ENCODE data around the gene ZNF32. TPM values are rescaled to one million over a fixed set of nuclear protein-coding genes. Genes with fewer than 3 reads are reported as not detected.

The ZNF32 gene
- total RNA-seq, 1 experiment from 2014 or later = 14.6 TPM

DNA sequence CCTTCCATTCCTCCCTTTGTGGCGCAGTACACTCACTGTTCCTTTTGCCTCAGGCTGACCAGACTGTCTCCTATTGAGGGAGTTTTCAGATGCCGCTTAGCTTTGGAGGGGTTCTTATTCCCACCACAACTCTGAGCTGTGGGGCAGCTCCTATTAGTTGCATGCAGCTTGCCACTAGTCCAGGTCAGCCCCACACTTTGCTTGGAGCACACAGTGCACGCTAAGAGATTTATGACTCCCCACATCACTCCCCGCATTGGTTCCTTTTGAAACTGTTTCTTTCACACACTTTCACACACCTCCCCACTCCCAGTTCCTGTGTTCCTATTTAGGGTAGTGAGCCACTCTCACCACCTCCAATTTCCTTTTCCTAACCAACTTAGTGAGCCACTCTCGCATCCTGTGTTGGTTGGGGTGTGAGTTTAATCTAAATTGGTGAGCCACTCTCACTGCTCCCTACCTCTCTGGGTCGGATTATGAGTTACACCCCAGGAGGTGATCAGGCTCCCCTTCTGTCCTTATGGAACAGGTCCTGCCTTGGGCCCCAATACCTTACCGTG is 52.9 kb downstream of the ZNF32 start:
- no peak overlapping the region; a peak in 1 of 7 replicates for H3K27ac Mint-ChIP-seq
- H3K9ac ChIP-seq (ENCODE audit: extremely low read depth, insufficient read length, low read length) = no peak overlapping the region
- no peak overlapping the region for H2AFZ ChIP-seq (ENCODE audit: low read length)
- no peak overlapping the region for H2BK15ac ChIP-seq (ENCODE audit: low read depth, low read length)
- H3K79me1 ChIP-seq (ENCODE audit: insufficient read depth, low read depth, low read length, poor library complexity, severe bottlenecking) = no peaks in the 10 kb centered on the region
- peaks cover 0 to 8% (median 2%) of the 10 kb centered on the region in 3 experiments; a peak in 2 of 7 replicates for H3K36me3 Mint-ChIP-seq (ENCODE audit: insufficient read depth in 1 of 3, low read depth in 3 of 3)
- H3K4me3 Mint-ChIP-seq = no peak overlapping the region
- H3K56ac ChIP-seq (ENCODE audit: insufficient read length, low read depth, low read length) = no peak overlapping the region
- no CpG with 5 or more reads among the region's 7 CpGs for WGBS (ENCODE audit: extremely low coverage, insufficient read length, low lambda C conversion rate)
- H3K4ac ChIP-seq (ENCODE audit: low read depth, low read length) = no peak overlapping the region
- H3K79me2 ChIP-seq (ENCODE audit: insufficient read depth, low read length) = no peaks in the 10 kb centered on the region
- no peak overlapping the region for H2BK20ac ChIP-seq (ENCODE audit: low read depth, low read length, poor library complexity, severe bottlenecking)
- no peak overlapping the region for H3T11ph ChIP-seq (ENCODE audit: low read length)
- H3K23ac ChIP-seq (ENCODE audit: insufficient read length, low read depth, low read length) = no peak overlapping the region
- no peaks in the 10 kb centered on the region for H4K20me1 ChIP-seq (ENCODE audit: control insufficient read depth, insufficient read depth, insufficient read length)
- peaks cover 52 to 64% of the 10 kb centered on the region in 2 experiments for H3K9me3 Mint-ChIP-seq
- H3K14ac ChIP-seq (ENCODE audit: insufficient read depth, low read length) = no peak overlapping the region
- no peaks in the 10 kb centered on the region for H3K23me2 ChIP-seq (ENCODE audit: insufficient read length, low read depth, low read length, poor library complexity, severe bottlenecking)
- no peaks in the 10 kb centered on the region for H3K4me1 Mint-ChIP-seq
- peaks cover 14% of the 10 kb centered on the region for H3K9me3 ChIP-seq (ENCODE audit: control insufficient read depth, low read depth, low read length)
- TF ChIP-seq, protein P1, sequence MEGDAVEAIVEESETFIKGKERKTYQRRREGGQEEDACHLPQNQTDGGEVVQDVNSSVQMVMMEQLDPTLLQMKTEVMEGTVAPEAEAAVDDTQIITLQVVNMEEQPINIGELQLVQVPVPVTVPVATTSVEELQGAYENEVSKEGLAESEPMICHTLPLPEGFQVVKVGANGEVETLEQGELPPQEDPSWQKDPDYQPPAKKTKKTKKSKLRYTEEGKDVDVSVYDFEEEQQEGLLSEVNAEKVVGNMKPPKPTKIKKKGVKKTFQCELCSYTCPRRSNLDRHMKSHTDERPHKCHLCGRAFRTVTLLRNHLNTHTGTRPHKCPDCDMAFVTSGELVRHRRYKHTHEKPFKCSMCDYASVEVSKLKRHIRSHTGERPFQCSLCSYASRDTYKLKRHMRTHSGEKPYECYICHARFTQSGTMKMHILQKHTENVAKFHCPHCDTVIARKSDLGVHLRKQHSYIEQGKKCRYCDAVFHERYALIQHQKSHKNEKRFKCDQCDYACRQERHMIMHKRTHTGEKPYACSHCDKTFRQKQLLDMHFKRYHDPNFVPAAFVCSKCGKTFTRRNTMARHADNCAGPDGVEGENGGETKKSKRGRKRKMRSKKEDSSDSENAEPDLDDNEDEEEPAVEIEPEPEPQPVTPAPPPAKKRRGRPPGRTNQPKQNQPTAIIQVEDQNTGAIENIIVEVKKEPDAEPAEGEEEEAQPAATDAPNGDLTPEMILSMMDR (conservative IDR thresholded peaks at IDR 0.05) = no peak
- no peak overlapping the region for H3K4me2 ChIP-seq (ENCODE audit: insufficient read depth, insufficient read length, low read length)
- H4K91ac ChIP-seq (ENCODE audit: insufficient read length, low read depth, low read length) = no peak overlapping the region
- no peak overlapping the region for H3K27ac ChIP-seq (ENCODE audit: insufficient read length, low read depth, low read length)
- H2BK12ac ChIP-seq (ENCODE audit: insufficient read length, low read depth, low read length) = no peak overlapping the region
- H3K27me3 Mint-ChIP-seq (ENCODE audit: low read depth) = peaks cover 11% of the 10 kb centered on the region
- no peak overlapping the region for H3K18ac ChIP-seq (ENCODE audit: insufficient read length, low read depth, low read length)
- no peak for DNase-seq
- no peak overlapping the region for H2AK5ac ChIP-seq (ENCODE audit: insufficient read length, low read length)
- no peak overlapping the region for H4K5ac ChIP-seq (ENCODE audit: insufficient read length, low read depth, low read length)
- H4K8ac ChIP-seq (replicated peaks; ENCODE audit: insufficient read length, low read depth, low read length) = no peak overlapping the region
- H3K4me1 ChIP-seq (ENCODE audit: insufficient read depth, low read length) = no peaks in the 10 kb centered on the region
- no peak overlapping the region for H2BK5ac ChIP-seq (ENCODE audit: insufficient read length, low read length)
- H3K27me3 ChIP-seq (ENCODE audit: insufficient read depth, low read length) = no peaks in the 10 kb centered on the region
- H2BK120ac ChIP-seq (ENCODE audit: low read depth, low read length, poor library complexity, severe bottlenecking) = no peak overlapping the region

Measured in H9 (cell line).